Stimulated activated CD4-positive, alpha-beta T cell treated with anti-CD3 and anti-CD28 coated beads, Interleukin-15, amount 100 ng/mL, for 48 hours (primary cell): ENCODE data around the gene PDCD1.

ENCODE experiments used
- DNase-seq, 2 donors: peaks; one replicate each; pipeline ENCODE4 v3.0.0-alpha.2; 2020; ENCODE audit warnings: low read depth in 2 of 2

Gene PDCD1

GRCh38 chr2:241865957-241866789, 7.5 kb upstream of the PDCD1 start:
- no peak for DNase-seq

DNA sequence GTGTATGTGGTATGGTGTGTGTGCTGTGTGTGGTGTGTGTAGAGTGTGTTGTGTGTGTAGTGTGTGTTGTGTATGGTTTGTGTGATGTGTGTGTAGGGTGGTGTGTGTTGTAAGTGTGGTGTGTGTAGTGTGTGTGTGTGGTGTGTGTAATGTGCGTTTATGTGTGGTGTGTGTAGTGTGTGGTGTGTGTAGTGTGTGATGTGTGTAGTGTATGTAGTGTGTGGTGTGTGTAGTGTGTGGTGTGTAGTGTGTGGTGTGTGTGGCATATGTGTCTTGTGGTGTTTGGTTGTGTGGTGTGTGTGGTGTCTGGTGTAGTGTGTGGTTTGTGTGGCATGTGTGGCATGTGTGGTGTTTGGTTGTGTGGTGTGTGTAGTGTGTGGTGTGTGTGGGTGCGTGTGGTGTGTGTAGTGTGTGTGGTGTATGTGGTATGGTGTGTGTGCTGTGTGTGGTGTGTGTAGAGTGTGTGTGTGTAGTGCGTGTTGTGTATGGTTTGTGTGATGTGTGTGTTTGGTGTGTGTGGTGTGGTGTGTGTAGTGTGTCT, 6.8 kb upstream of the PDCD1 start:
- no peak for DNase-seq

- no peak for DNase-seq
These were observed 6.1 kb upstream of the PDCD1 start for GRCh38 chr2:241864850-241865213.

- DNase-seq: no peak
These were observed 5.6 kb upstream of the PDCD1 start for GRCh38 chr2:241864168-241864849.

- peak; percentile 65 to 68 for DNase-seq
These were observed 4.9 kb upstream of the PDCD1 start for GRCh38 chr2:241863536-241863954.

DNA sequence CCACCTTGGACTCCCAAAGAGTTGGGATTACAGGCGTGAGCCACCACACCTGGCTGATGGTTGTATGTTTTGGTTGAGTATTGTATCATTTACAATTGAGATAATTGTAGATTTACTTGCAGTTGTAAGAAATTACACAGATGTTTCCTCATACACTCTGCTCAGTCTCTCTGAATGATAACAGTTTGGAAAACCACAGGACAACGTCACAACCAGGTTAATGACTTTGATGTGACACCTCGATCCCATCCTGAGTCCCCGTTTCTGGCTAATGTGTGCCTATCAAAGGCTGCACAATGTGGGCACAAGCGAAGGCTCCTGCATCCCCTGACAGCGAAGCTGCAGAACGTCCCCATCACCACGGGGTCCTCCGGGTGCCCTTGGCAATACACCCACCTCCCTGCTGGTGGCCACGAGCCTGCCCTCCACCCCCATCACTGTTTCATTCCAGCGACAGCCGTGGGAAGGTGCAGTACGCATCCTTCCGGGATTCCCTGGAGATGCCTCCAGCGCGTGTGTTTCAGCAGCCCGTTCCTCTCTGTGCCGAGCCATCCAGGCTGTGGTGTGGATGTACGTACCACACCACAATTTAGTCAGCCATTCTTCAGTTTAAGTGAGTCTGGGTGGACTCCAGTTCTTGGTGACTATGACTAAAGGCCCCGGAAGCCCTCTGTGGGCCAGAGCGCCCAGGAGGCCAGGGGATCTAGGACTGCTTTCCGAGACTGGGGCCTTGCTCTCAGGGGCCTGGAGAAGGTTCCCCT, 4.3 kb upstream of the PDCD1 start:
- no peak for DNase-seq

- DNase-seq: no peak
These were observed 3.4 kb upstream of the PDCD1 start for GRCh38 chr2:241862093-241862492.

DNA sequence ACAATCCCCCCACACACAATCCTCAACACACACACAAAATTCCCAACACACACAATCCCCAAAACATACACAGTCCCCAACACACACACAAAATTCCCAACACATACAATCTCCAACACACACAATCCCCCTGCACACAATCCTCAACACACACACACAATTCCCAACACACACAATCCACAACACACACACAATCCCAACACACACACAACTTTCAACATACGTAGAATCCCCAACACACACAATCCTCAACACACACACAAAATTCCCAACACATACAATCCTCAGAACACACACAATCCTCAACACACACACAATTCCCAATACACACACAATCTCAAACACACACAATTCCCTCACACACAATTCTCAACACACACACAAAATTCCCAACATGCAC, 2.6 kb upstream of the PDCD1 start:
- no peak for DNase-seq

- DNase-seq: no peak
These were observed 1.7 kb upstream of the PDCD1 start for GRCh38 chr2:241860184-241861078.

DNA sequence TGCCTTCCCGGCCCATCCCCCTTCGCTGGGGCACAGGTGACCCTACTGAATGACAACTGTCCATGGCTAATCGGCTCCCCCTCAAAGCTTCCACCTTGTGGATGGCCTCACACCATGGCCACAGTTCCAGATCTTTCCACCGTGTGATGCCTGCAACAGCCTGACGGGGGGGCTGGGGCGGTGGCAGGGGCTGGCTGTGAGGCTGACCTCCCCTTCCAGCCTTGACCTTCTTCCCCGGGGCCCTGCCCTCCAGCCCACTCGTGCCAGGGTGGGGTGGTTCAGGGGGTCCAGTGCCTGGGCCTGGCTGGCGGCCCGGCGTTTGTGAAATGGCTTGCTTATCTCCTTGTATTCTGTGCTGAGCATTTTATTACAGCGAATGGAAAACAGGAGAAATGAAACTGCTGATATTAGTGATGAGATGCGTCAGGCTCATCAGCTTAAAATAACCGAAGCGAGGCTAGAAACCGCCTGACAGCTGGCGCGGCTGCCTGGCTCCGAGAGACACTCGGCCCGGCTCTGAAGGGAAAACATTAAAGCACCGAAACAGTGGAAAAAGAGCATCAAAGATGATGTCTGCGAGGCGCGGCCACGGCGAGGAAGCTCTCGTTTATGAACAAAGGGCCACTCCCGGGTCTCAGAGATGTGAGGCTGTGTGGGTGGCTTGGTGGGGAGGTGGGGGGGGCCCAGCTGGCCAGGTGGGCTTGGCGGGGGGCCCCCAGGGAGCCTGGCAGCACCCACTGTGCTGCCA, 916 bp upstream of the PDCD1 start:
- DNase-seq: peak; percentile 58 to 61

- no peak for DNase-seq
These were observed 332 bp upstream of the PDCD1 start for GRCh38 chr2:241859017-241859435.

GRCh38 chr2:241857572-241858121, 1.0 kb downstream of the PDCD1 start:
- DNase-seq: no peak

DNA sequence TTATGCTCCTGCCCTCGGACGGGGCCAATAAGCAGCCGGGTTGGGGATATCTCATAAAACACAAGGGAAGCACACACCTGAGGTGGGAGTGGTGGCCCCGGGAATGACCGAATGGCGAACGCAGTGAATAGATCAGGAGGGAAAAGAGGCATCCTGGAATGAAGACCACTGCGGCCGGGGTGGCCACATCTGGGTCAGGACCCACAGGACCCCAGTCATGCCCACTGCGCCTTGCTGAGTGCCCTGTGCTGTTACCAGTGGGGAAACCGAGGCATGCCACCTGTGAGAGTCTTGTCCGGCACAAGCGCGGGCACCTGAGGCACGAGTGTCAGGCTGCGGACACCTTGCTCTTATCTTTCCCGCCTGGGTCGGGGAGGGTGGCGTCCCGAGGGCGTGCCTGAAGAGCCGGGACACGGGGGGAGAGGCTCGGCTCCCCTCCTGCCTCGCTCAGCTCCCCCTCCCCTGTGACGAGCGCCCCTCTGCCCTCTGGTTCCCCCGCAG, 1.6 kb downstream of the PDCD1 start:
- no peak for DNase-seq

DNA sequence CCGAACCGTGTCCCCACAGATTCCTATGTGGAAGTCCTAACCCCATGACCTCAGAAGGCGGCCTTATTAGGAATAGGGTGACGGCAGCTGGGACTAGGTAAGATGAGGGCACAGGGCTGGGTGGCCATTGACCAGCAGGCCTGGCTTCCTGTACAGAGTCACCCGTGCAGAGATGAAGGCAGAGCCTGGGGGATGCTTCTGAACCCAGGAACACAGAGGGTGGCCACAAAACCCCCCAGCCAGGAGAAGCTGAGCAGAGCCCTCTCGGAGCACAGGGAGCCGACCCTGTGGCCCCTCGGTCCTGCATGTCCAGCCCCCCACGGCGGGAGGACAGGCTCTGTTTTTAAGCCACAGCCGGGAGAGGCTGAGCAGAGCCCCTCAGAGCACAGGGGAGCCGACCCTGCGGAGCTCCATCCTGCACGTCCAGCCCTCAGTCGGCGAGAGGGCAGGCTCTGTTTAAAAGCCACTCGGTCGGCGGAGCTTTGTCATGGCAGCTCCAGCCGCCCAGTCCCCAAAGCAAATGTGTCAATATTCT, 2.7 kb downstream of the PDCD1 start:
- DNase-seq: no peak

GRCh38 chr2:241855245-241855887, 3.3 kb downstream of the PDCD1 start:
- DNase-seq: no peak

DNA sequence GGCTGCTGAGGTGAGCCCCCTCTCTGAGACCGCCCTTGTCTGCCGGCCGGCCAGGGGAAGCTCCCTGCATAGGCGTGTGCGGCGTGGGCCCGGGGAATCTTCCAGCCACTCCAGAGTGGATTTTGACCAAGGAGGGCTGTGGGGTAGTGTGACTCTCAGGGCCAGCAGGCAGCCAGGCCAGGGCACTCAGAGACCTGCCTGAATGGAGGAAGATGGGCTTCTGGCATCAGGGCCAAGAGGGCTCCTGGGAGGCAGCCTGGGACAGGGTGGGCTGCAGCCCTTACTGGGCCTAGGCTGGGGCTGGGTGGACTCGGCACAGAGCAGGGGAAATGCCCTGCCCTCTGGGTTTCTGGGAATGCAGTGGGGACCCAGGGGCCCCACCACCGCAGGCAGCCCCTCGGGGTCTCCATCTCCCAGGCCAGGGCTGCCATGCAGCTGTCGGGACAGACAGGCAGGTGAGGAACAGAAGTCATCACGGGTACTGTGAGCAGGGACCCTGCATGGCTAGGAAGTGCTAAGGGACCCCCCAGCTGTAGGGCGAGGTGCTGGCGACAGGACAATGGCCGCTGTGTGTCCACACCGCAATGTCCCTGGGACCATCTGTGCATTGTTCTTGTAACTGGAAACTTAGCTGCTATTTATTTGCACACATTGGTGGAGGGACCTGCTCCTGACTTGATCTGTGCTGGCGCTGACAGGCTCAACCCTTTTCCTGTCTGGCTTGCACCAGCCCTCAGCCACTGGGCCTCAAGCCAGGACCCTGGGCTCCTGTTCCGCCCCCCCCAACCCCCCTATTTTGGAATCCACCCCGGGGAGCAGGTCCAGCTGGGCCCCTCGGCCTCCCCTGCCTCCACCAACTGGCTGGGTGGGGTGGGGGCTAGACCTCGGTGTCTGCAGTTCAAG, 4.1 kb downstream of the PDCD1 start:
- DNase-seq: no peak

GRCh38 chr2:241853651-241854341, 4.9 kb downstream of the PDCD1 start:
- DNase-seq: no peak
